ENCODE results near the gene GGA3.
"Not testable (repeated sequence)": the region's sequence is repeated elsewhere in the genome, so short reads cannot be mapped to it uniquely, and the experiment has no call there.

The GGA3 gene, protein sequence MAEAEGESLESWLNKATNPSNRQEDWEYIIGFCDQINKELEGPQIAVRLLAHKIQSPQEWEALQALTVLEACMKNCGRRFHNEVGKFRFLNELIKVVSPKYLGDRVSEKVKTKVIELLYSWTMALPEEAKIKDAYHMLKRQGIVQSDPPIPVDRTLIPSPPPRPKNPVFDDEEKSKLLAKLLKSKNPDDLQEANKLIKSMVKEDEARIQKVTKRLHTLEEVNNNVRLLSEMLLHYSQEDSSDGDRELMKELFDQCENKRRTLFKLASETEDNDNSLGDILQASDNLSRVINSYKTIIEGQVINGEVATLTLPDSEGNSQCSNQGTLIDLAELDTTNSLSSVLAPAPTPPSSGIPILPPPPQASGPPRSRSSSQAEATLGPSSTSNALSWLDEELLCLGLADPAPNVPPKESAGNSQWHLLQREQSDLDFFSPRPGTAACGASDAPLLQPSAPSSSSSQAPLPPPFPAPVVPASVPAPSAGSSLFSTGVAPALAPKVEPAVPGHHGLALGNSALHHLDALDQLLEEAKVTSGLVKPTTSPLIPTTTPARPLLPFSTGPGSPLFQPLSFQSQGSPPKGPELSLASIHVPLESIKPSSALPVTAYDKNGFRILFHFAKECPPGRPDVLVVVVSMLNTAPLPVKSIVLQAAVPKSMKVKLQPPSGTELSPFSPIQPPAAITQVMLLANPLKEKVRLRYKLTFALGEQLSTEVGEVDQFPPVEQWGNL

DNA sequence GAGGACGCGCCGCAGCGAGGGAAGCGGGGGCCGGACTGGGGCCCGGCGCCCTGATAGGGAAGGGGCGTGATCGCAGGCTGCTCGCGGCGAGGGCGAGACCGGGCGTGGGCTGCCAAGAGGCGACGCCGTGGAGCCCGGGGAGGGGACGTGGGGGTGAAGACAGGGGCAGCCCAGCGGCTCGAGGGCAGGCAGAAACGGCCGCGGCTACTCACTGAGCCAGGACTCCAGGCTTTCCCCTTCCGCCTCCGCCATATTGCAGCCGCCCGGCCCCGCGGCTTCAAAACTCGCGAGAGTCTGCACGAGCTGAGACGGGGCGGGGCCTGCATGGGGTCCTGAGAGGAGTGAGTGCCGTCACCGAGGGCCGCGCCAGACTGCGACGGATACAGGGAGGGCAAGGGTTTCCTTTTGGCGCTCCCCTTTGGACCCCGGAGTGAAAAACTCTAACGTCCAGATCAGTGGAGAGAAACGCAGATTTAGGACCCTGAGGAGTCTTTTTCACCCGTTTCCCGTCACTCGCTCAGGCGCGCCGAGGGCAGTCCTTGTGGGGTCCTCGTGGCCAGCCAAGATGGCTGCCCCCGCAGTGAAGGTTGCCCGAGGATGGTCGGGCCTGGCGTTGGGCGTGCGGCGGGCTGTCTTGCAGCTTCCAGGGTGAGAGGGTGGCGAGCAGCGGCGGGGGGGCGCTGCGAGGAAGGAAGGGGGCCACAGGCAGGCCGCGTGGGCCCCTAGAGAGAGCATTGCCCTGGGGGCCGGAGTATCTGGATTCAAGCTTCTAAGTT lies at the start of gene GGA3, which contains the start of gene MRPS7:
Gene GGA3, minus strand, starts transcription at position 271 of the 776 bp plus-strand sequence. Its CDS starts 19 bp downstream, at position 252.
Gene MRPS7, plus strand, starts transcription at position 544 of the 776 bp plus-strand sequence. Its CDS starts 22 bp downstream, at position 566.
- Histone ChIP-seq H3K27ac (ENCODE audit: low read length) (no peak within 1 kb of the TSS), H3K36me3 (ENCODE audit: control insufficient read depth, insufficient read depth, low read length) (peaks cover 11% of the 10 kb centered on the region), H3K4me1 (ENCODE audit: control insufficient read depth, insufficient read depth, low read length) (no peaks in the 10 kb centered on the region), H3K4me3 (ENCODE audit: low read length) (peak within 1 kb of the TSS; percentile 81), H3K9me3 (ENCODE audit: control insufficient read depth, insufficient read depth, low read length) (no peaks in the 10 kb centered on the region), H3K27me3 (ENCODE audit: control insufficient read depth, insufficient read depth, low read length) (no peaks in the 10 kb centered on the region)
- no peak for DNase-seq (ENCODE audit: low read depth, low spot score)
- WGBS (ENCODE audit: insufficient coverage, insufficient read length), result no CpG with 5 or more reads among the region's 69 CpGs

DNA sequence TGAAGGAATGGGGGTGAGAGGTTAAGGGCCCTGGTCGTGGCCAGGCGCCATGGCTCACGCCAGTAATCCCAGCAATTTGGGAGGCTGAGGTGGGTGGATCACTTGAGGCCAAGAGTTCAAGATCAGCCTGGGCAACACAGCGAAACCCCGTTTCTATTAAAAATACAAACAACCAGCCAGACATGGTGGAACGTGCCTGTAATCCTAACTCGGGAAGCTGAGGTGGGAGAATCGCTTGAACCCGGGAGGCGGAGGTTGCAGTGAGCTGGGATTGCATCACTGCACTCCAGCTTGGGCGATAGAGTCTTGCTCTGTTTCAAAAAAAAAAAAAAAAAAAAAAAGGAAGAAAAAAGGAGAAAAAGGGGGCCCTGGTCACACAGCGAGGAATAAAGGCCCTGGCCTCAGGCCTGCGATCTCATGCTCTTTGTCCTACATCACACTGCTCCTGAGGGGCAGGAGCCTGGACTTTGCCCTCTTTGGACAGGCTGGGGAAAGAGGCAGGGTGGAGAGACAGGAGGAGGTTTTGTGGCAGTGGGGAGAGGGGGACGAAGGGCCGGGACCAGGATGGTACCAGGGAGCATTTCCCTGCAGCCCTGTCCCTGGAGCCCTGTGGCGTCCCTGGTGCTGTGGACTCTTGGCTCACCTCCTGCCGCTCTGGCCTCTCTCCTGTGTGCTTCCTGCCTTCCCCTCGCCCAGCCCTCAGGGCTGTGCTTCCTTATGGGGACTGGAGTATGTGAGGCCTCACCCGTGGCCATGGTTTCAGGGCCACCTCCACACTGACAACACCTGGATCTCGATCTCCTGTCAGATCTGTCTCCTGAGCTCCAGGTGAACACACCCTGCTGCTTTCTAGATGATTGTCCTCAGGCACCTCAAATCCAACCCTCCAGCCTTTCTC lies 47.6 kb upstream of the GGA3 start:
- no peak for DNase-seq (ENCODE audit: low read depth, low spot score)
- H3K9me3 ChIP-seq (ENCODE audit: control insufficient read depth, insufficient read depth, low read length), result no peaks in the 10 kb centered on the region
- no peaks in the 10 kb centered on the region for H3K36me3 ChIP-seq (ENCODE audit: control insufficient read depth, insufficient read depth, low read length)
- H3K4me1 ChIP-seq (ENCODE audit: control insufficient read depth, insufficient read depth, low read length), result no peaks in the 10 kb centered on the region
- WGBS (ENCODE audit: insufficient coverage, insufficient read length), result no CpG with 5 or more reads among the region's 20 CpGs
- no peak overlapping the region for H3K27ac ChIP-seq (ENCODE audit: low read length)
- no peaks in the 10 kb centered on the region for H3K27me3 ChIP-seq (ENCODE audit: control insufficient read depth, insufficient read depth, low read length)
- no peak overlapping the region for H3K4me3 ChIP-seq (ENCODE audit: low read length)

DNA sequence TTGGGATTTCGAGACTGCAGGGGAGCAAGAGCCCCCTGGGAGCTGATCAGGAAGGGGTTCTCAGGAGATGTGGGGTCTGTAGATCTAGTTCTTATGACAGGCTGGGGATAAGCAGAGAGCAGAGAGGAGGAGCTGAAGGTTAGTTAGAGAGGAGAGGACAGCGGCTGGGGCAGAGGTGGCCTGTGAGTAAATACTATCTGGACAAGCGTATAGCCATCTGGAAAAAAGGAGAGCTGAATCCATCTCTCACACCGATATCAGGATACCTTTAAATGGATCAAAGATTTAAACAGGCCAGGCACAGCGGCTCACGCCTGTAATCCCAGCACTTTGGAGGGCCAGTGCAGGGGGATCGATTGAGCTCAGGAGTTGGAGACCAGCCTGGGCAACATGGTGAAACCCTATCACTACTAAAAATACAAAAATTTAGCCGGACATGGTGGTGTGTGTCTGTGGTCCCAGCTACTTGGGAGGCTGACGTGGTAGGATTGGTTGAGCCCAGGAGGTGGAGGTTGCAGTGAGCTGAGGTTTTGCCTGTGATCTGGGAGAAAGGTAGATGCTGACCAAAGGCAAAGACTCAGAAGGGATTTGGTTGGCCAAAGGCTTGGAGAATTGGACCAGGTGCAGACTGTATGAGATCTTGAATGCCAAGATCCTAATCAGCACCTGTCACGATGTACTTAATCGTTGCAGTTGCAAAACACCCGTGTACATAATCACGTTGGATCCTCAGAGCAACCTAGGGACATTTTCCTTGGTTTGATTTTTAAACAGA lies 46.7 kb upstream of the GGA3 start:
- no CpG with 5 or more reads among the region's 13 CpGs for WGBS (ENCODE audit: insufficient coverage, insufficient read length)
- Histone ChIP-seq H3K27ac (ENCODE audit: low read length) (no peak overlapping the region), H3K27me3 (ENCODE audit: control insufficient read depth, insufficient read depth, low read length) (no peaks in the 10 kb centered on the region), H3K36me3 (ENCODE audit: control insufficient read depth, insufficient read depth, low read length) (no peaks in the 10 kb centered on the region), H3K9me3 (ENCODE audit: control insufficient read depth, insufficient read depth, low read length) (no peaks in the 10 kb centered on the region), H3K4me3 (ENCODE audit: low read length) (no peak overlapping the region), H3K4me1 (ENCODE audit: control insufficient read depth, insufficient read depth, low read length) (no peaks in the 10 kb centered on the region)
- DNase-seq (ENCODE audit: low read depth, low spot score), result no peak

DNA sequence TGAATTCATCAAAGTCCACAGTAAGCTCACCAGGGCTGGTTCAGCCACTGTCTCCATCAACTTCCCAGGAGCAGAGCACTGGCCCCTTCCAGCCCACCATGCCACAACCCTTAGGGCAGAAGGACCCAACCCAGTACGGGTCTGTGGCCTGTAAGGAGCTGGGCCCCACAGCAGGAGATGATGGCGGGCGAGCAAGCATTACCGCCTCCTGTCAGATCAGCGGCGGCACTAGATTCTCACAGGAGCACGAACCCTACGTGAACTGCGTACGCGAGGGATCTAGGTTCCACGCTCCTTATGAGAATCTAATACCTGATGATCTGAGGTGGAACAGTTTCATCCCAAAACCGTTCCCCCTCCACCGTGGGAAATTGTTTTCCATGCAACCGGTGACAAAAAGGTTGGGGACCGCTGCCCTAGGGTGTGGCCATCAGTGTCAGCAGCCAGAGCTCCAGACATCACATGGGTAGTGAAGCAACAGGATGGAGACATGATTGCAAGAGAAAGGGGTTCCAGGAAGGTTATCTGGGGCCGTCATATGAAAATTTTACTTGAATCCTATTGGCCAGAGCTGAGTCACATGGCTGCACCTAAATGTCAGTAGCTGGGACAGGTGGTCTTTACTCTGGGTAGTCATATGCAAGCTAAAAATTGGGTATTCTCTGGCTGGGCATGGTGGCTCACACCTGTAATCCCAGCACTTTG lies 40.2 kb upstream of the GGA3 start:
- no peaks in the 10 kb centered on the region for H3K36me3 ChIP-seq (ENCODE audit: control insufficient read depth, insufficient read depth, low read length)
- WGBS (ENCODE audit: insufficient coverage, insufficient read length), result no CpG with 5 or more reads among the region's 17 CpGs
- H3K9me3 ChIP-seq (ENCODE audit: control insufficient read depth, insufficient read depth, low read length), result no peaks in the 10 kb centered on the region
- no peaks in the 10 kb centered on the region for H3K27me3 ChIP-seq (ENCODE audit: control insufficient read depth, insufficient read depth, low read length)
- DNase-seq (ENCODE audit: low read depth, low spot score), result no peak
- no peak overlapping the region for H3K4me3 ChIP-seq (ENCODE audit: low read length)
- H3K27ac ChIP-seq (ENCODE audit: low read length), result no peak overlapping the region
- no peaks in the 10 kb centered on the region for H3K4me1 ChIP-seq (ENCODE audit: control insufficient read depth, insufficient read depth, low read length)

DNA sequence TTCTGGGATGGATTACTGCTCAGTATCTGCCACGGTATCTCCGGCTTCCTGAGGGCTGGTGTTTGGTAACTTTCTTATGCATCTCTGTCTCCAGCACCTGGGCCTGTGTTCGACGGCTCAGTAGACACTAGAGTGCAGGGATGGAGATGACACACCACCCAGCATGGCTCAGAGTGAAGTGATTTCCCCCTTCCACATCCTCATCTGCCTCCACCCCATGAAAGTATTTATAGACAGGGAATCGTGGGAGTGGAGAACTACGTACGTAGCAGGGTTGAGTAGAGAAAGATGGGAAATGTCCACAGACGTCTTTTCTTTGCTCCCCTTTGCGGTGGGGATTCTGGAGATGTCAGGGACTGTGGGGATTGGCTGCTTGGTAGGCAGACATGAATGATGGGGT lies 39.6 kb upstream of the GGA3 start:
- no peaks in the 10 kb centered on the region for H3K9me3 ChIP-seq (ENCODE audit: control insufficient read depth, insufficient read depth, low read length)
- no peak overlapping the region for H3K4me3 ChIP-seq (ENCODE audit: low read length)
- H3K27me3 ChIP-seq (ENCODE audit: control insufficient read depth, insufficient read depth, low read length), result no peaks in the 10 kb centered on the region
- no CpG with 5 or more reads among the region's 9 CpGs for WGBS (ENCODE audit: insufficient coverage, insufficient read length)
- DNase-seq (ENCODE audit: low read depth, low spot score), result no peak
- no peak overlapping the region for H3K27ac ChIP-seq (ENCODE audit: low read length)
- no peaks in the 10 kb centered on the region for H3K4me1 ChIP-seq (ENCODE audit: control insufficient read depth, insufficient read depth, low read length)
- no peaks in the 10 kb centered on the region for H3K36me3 ChIP-seq (ENCODE audit: control insufficient read depth, insufficient read depth, low read length)

DNA sequence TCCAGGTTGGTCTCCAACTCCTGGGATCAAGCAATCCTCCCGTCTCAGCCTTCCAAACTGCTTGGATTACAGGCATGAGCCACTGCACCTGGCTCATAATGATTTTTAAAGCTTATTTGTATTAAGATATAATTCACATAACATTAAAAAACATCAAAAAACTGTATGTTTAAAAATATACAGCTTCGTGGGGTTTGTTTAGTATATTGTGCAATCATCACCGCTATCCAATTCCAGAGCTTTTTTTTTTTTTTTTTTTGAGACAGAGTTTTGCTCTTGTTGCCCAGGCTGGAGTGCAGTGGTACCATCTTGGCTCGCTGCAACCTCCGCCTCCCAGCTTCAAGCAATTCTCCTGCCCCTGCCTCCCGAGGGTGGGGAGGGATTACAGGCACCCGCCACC lies 38.9 kb upstream of the GGA3 start:
- H3K36me3 ChIP-seq (ENCODE audit: control insufficient read depth, insufficient read depth, low read length), result no peaks in the 10 kb centered on the region
- H3K27ac ChIP-seq (ENCODE audit: low read length), result no peak overlapping the region
- H3K4me3 ChIP-seq (ENCODE audit: low read length), result no peak overlapping the region
- no peaks in the 10 kb centered on the region for H3K27me3 ChIP-seq (ENCODE audit: control insufficient read depth, insufficient read depth, low read length)
- DNase-seq (ENCODE audit: low read depth, low spot score), result no peak
- WGBS (ENCODE audit: insufficient coverage, insufficient read length), result no CpG with 5 or more reads among the region's 7 CpGs
- no peaks in the 10 kb centered on the region for H3K4me1 ChIP-seq (ENCODE audit: control insufficient read depth, insufficient read depth, low read length)
- no peaks in the 10 kb centered on the region for H3K9me3 ChIP-seq (ENCODE audit: control insufficient read depth, insufficient read depth, low read length)

DNA sequence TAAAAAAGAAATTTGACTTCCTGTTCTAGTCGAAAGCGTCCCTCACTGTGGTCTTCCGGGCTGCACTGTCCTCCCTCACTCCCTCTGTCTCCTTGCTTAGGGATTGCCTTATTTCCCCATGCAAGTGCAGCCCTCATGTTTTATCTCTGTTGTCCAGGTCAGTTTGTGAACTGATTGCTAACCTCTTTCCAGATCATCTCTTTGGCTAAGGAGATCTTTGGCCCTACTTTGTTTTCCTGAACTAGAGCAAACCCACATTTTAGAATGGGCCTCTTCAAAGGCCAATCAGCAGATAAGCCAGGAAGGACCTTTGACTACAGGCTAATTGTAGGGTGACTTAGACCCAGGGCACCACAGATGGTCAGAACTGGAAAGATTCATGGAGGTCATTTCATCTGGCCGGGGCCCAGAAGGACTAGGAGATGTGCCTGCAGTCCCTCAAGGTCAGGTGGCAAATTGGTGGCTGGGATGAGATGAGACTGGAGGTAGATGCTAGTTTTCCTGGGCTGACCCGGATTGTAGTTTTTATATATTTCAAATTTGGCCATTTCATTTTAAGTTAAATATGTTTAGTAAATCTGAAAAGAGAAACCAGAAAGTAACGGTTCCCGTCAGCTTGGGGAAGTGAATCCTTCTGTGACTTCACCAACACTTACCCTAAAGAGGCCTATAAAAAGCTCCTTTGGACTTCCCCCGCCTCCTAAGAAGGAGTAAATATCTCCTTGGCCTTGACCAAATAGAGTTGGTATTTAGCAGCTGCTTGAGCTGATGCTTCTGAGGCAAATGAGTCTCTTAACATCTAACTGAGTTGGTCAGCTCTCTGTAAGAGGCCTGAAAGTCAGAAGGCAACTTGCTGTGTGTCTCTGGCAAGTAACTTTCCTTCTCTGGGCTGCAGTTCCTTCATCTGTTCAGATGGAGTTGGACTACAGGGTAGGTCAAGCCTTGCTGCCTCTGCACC lies 34.1 kb upstream of the GGA3 start:
- H3K36me3 ChIP-seq (ENCODE audit: control insufficient read depth, insufficient read depth, low read length), result no peaks in the 10 kb centered on the region
- no peaks in the 10 kb centered on the region for H3K4me1 ChIP-seq (ENCODE audit: control insufficient read depth, insufficient read depth, low read length)
- no peak overlapping the region for H3K4me3 ChIP-seq (ENCODE audit: low read length)
- no peaks in the 10 kb centered on the region for H3K9me3 ChIP-seq (ENCODE audit: control insufficient read depth, insufficient read depth, low read length)
- H3K27me3 ChIP-seq (ENCODE audit: control insufficient read depth, insufficient read depth, low read length), result no peaks in the 10 kb centered on the region
- no peak for DNase-seq (ENCODE audit: low read depth, low spot score)
- H3K27ac ChIP-seq (ENCODE audit: low read length), result no peak overlapping the region
- no CpG with 5 or more reads among the region's 8 CpGs for WGBS (ENCODE audit: insufficient coverage, insufficient read length)

DNA sequence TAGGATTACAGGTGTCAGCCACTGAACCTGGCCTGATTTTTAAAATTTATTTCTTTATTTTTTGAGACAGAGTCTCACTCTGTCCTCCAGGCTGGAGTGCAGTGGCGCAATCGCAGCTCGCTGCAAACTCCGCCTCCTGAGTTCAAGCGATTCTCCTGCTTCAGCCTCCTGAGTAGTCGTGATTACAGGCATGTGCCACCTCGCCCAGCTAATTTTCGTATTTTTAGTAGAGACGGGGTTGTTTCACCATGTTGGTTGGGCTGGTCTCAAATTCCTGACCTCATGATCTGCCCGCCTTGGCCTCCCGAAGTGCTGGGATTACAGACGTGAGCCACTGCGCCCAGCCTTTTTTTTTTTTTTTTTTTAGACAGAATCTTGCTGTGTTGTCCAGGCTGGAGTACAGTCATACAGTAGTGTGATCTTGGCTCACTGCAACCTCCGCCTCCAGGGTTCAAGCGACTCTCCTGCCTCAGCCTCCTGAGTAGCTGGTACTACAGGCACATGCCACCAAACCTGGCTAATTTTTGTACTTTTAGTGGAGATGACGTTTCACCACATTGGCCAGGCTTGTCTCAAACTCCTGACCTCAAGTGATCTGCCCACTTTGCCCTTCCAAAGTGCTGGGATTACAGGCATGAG lies 31.5 kb upstream of the GGA3 start:
- DNase-seq (ENCODE audit: low read depth, low spot score); H3K9me3 ChIP-seq (ENCODE audit: control insufficient read depth, insufficient read depth, low read length); H3K4me3 ChIP-seq (ENCODE audit: low read length); H3K36me3 ChIP-seq (ENCODE audit: control insufficient read depth, insufficient read depth, low read length); H3K27ac ChIP-seq (ENCODE audit: low read length); H3K4me1 ChIP-seq (ENCODE audit: control insufficient read depth, insufficient read depth, low read length); H3K27me3 ChIP-seq (ENCODE audit: control insufficient read depth, insufficient read depth, low read length): not testable (repeated sequence)
- WGBS (ENCODE audit: insufficient coverage, insufficient read length), result no CpG with 5 or more reads among the region's 16 CpGs

Measured in iPS DF 6.9 (cell line).